GM23338 (cell line): ENCODE data around the gene DST. TPM values are rescaled to one million over a fixed set of nuclear protein-coding genes. Genes with fewer than 3 reads are reported as not detected.

ENCODE experiments used
- ATAC-seq: fragments of 200-7000 bp; cut with Tn5 transposase; 3 replicates; pipeline ENCODE4 v1.9.1; 2020
- DNase-seq: peaks from one replicate; pipeline ENCODE4 v3.0.0-alpha.2; 2015; ENCODE audit warnings: low spot score
- H2AFZ ChIP-seq: fragments of 200-600 bp; sonication (generic); 2 replicates; pipeline ENCODE4 v1.8.0; 2016; ENCODE audit warnings: antibody characterized with exemption, mild to moderate bottlenecking, moderate library complexity
- H3F3A ChIP-seq: fragments of 200-600 bp; sonication (generic); replicated peaks from 2 replicates; pipeline ENCODE4 v1.8.0; 2017; ENCODE audit warnings: antibody characterized with exemption, mixed run types, low read depth
- H3K27ac ChIP-seq: fragments of 200-600 bp; sonication (generic); 2 replicates; pipeline ENCODE4 v1.6.1; 2016; ENCODE audit warnings: low read depth
- H3K27me3 ChIP-seq: fragments of 200-600 bp; sonication (generic); 2 replicates; pipeline ENCODE4 v1.8.0; 2016; ENCODE audit warnings: mild to moderate bottlenecking, mixed run types, moderate library complexity; ENCODE audit not compliant: insufficient read depth
- H3K36me3 ChIP-seq: fragments of 200-600 bp; sonication (generic); 2 replicates; pipeline ENCODE4 v1.8.0; 2016; ENCODE audit warnings: mild to moderate bottlenecking; ENCODE audit not compliant: insufficient read depth
- H3K4me1 ChIP-seq: fragments of 200-600 bp; sonication (generic); 2 replicates; pipeline ENCODE4 v1.8.0; 2016; ENCODE audit warnings: mild to moderate bottlenecking, moderate library complexity; ENCODE audit not compliant: insufficient read depth
- H3K4me2 ChIP-seq: fragments of 200-600 bp; sonication (generic); 2 replicates; pipeline ENCODE4 v1.7.1; 2017; ENCODE audit warnings: mixed run types
- H3K4me3 ChIP-seq: fragments of 200-600 bp; sonication (generic); 2 replicates; pipeline ENCODE4 v1.6.1; 2016; ENCODE audit warnings: mixed run types
- H3K79me2 ChIP-seq: fragments of 200-600 bp; sonication (generic); replicated peaks from 2 replicates; pipeline ENCODE4 v1.8.0; 2017; ENCODE audit warnings: mild to moderate bottlenecking; ENCODE audit not compliant: insufficient read depth
- H3K9me2 ChIP-seq: fragments of 200-600 bp; sonication (generic); 2 replicates; pipeline ENCODE4 v1.8.0; 2017; ENCODE audit not compliant: insufficient read depth
- H4K20me1 ChIP-seq: fragments of 200-600 bp; sonication (generic); replicated peaks from 2 replicates; pipeline ENCODE4 v1.8.0; 2017; ENCODE audit warnings: mild to moderate bottlenecking; ENCODE audit not compliant: insufficient read depth
- H3K27ac Mint-ChIP-seq: 2 replicates; pipeline ENCODE4 v1.8.0; 2020; ENCODE audit warnings: inconsistent platforms, mild to moderate bottlenecking, moderate library complexity, mixed read lengths
- H3K27me3 Mint-ChIP-seq: 3 replicates; pipeline ENCODE4 v1.8.0; 2022; ENCODE audit warnings: low read depth, mild to moderate bottlenecking, moderate library complexity, mixed read lengths, inconsistent platforms; ENCODE audit not compliant: insufficient read depth, poor library complexity
- H3K36me3 Mint-ChIP-seq: 3 replicates; pipeline ENCODE4 v1.8.0; 2021; ENCODE audit warnings: low read depth, mild to moderate bottlenecking, inconsistent platforms, moderate library complexity, mixed read lengths
- H3K4me1 Mint-ChIP-seq: 3 replicates; pipeline ENCODE4 v1.8.0; 2020; ENCODE audit warnings: mild to moderate bottlenecking, inconsistent platforms, mixed read lengths
- H3K4me3 Mint-ChIP-seq: 3 replicates; pipeline ENCODE4 v1.8.0; 2021; ENCODE audit warnings: moderate library complexity, mild to moderate bottlenecking, inconsistent platforms, mixed read lengths
- H3K9me3 Mint-ChIP-seq: 3 replicates; pipeline ENCODE4 v1.8.0; 2020; ENCODE audit warnings: moderate library complexity, mild to moderate bottlenecking, inconsistent platforms, mixed read lengths
- CREB1 ChIP-seq: fragments of 250-450 bp; sonication (Bioruptor Pico); IDR thresholded peaks from 2 replicates; pipeline ENCODE4 v1.5.0; 2020; ENCODE audit warnings: low read depth, mild to moderate bottlenecking, moderate library complexity
- EZH2 ChIP-seq: fragments of 200-600 bp; sonication (generic); IDR thresholded peaks from one replicate; pipeline ENCODE4 v1.8.0; 2017; ENCODE audit warnings: antibody characterized with exemption, mild to moderate bottlenecking, low read depth; ENCODE audit not compliant: unreplicated experiment
- JUNB ChIP-seq: IDR thresholded peaks from one replicate; pipeline ENCODE4 v1.6.1; 2016; ENCODE audit warnings: antibody characterized with exemption; ENCODE audit not compliant: unreplicated experiment
- NANOG ChIP-seq: IDR thresholded peaks from 2 replicates; pipeline ENCODE4 v1.6.1; 2016; ENCODE audit warnings: antibody characterized with exemption, borderline replicate concordance
- POLR2AphosphoS5 ChIP-seq: IDR thresholded peaks from 2 replicates; pipeline ENCODE4 v1.6.1; 2016; ENCODE audit warnings: antibody characterized with exemption, low read depth
- ZNF331 ChIP-seq: fragments of 250-450 bp; sonication (Bioruptor Pico); IDR thresholded peaks from 2 replicates; pipeline ENCODE4 v1.5.0; 2020; ENCODE audit warnings: low read depth, mild to moderate bottlenecking, moderate library complexity
- polyA plus RNA-seq: library from polyadenylated mRNA; unstranded; fragments of >200 nt; fragmentation: Nextera tagmentation; extraction: Ambion mirVana; gene quantifications from 2 replicates; pipeline ENCODE4 v1.2.1, GENCODE V29; 2016
- total RNA-seq: library from RNA; depleted of rRNA; stranded (reverse); fragments of >200 nt; shearing (Covaris generic); gene quantifications from 2 replicates; pipeline ENCODE4 v1.2.3, GENCODE V29; 2014
- TF ChIP-seq, protein P1 (sequence below): IDR thresholded peaks from one replicate; pipeline ENCODE4 v1.6.1; 2018; ENCODE audit warnings: antibody characterized with exemption; ENCODE audit not compliant: unreplicated experiment
- TF ChIP-seq, protein P2 (sequence below): IDR thresholded peaks from 2 replicates; pipeline ENCODE4 v1.6.1; 2016; ENCODE audit warnings: antibody characterized with exemption
- TF ChIP-seq, protein P3 (sequence below): fragments of 250-450 bp; sonication (Bioruptor Pico); IDR thresholded peaks from 2 replicates; pipeline ENCODE4 v1.5.0; 2020; ENCODE audit warnings: mild to moderate bottlenecking, moderate library complexity

Gene DST
- total and polyA plus RNA-seq, 2 experiments from 2014 or later: 88.7 to 188 TPM

DNA sequence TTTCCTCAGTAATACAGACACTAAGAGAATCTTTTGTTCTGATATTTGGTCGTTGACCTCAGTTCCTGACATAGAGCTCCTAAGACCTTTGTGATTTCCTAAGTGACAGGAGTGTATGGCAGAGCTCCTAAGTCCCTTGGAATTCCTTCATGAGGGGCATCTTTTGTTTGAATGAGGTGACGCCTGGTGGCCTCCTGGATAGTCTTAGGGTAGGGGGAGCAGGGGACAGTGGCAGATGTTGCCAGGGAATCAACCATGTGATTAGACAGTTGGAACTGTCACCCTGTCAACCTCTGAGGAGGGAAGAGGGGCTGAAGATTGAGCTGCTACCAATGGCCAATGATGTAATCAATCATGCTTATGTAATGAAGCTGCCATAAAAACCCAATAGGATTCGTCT lies 67.0 kb downstream of the DST start:
- Mint-ChIP-seq H3K36me3 (peaks cover 24% of the 10 kb centered on the region), H3K4me3 (no peak overlapping the region), H3K27me3 (no peaks in the 10 kb centered on the region), H3K27ac (no peak overlapping the region), H3K4me1 (0 out of 3 replicates have a peak, but pooled peaks cover 2% of the 10 kb centered on the region), H3K9me3 (peaks cover 1% of the 10 kb centered on the region; the same call in 1 of the 3 replicates)
- no peaks in the 10 kb centered on the region for H3K27me3 ChIP-seq
- no peak overlapping the region for H3K27ac ChIP-seq
- TF ChIP-seq, protein P1, sequence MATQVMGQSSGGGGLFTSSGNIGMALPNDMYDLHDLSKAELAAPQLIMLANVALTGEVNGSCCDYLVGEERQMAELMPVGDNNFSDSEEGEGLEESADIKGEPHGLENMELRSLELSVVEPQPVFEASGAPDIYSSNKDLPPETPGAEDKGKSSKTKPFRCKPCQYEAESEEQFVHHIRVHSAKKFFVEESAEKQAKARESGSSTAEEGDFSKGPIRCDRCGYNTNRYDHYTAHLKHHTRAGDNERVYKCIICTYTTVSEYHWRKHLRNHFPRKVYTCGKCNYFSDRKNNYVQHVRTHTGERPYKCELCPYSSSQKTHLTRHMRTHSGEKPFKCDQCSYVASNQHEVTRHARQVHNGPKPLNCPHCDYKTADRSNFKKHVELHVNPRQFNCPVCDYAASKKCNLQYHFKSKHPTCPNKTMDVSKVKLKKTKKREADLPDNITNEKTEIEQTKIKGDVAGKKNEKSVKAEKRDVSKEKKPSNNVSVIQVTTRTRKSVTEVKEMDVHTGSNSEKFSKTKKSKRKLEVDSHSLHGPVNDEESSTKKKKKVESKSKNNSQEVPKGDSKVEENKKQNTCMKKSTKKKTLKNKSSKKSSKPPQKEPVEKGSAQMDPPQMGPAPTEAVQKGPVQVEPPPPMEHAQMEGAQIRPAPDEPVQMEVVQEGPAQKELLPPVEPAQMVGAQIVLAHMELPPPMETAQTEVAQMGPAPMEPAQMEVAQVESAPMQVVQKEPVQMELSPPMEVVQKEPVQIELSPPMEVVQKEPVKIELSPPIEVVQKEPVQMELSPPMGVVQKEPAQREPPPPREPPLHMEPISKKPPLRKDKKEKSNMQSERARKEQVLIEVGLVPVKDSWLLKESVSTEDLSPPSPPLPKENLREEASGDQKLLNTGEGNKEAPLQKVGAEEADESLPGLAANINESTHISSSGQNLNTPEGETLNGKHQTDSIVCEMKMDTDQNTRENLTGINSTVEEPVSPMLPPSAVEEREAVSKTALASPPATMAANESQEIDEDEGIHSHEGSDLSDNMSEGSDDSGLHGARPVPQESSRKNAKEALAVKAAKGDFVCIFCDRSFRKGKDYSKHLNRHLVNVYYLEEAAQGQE: no peak
- TF ChIP-seq JUNB: no peak
- TF ChIP-seq EZH2: no peak
- no peak for TF ChIP-seq ZNF331 (CRISPR knock-in tag)
- TF ChIP-seq NANOG: no peak
- TF ChIP-seq, protein P2, sequence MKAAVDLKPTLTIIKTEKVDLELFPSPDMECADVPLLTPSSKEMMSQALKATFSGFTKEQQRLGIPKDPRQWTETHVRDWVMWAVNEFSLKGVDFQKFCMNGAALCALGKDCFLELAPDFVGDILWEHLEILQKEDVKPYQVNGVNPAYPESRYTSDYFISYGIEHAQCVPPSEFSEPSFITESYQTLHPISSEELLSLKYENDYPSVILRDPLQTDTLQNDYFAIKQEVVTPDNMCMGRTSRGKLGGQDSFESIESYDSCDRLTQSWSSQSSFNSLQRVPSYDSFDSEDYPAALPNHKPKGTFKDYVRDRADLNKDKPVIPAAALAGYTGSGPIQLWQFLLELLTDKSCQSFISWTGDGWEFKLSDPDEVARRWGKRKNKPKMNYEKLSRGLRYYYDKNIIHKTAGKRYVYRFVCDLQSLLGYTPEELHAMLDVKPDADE: no peak
- no peak for TF ChIP-seq CREB1 (CRISPR knock-in tag)
- no peak for TF ChIP-seq POLR2AphosphoS5
- TF ChIP-seq, protein P3, sequence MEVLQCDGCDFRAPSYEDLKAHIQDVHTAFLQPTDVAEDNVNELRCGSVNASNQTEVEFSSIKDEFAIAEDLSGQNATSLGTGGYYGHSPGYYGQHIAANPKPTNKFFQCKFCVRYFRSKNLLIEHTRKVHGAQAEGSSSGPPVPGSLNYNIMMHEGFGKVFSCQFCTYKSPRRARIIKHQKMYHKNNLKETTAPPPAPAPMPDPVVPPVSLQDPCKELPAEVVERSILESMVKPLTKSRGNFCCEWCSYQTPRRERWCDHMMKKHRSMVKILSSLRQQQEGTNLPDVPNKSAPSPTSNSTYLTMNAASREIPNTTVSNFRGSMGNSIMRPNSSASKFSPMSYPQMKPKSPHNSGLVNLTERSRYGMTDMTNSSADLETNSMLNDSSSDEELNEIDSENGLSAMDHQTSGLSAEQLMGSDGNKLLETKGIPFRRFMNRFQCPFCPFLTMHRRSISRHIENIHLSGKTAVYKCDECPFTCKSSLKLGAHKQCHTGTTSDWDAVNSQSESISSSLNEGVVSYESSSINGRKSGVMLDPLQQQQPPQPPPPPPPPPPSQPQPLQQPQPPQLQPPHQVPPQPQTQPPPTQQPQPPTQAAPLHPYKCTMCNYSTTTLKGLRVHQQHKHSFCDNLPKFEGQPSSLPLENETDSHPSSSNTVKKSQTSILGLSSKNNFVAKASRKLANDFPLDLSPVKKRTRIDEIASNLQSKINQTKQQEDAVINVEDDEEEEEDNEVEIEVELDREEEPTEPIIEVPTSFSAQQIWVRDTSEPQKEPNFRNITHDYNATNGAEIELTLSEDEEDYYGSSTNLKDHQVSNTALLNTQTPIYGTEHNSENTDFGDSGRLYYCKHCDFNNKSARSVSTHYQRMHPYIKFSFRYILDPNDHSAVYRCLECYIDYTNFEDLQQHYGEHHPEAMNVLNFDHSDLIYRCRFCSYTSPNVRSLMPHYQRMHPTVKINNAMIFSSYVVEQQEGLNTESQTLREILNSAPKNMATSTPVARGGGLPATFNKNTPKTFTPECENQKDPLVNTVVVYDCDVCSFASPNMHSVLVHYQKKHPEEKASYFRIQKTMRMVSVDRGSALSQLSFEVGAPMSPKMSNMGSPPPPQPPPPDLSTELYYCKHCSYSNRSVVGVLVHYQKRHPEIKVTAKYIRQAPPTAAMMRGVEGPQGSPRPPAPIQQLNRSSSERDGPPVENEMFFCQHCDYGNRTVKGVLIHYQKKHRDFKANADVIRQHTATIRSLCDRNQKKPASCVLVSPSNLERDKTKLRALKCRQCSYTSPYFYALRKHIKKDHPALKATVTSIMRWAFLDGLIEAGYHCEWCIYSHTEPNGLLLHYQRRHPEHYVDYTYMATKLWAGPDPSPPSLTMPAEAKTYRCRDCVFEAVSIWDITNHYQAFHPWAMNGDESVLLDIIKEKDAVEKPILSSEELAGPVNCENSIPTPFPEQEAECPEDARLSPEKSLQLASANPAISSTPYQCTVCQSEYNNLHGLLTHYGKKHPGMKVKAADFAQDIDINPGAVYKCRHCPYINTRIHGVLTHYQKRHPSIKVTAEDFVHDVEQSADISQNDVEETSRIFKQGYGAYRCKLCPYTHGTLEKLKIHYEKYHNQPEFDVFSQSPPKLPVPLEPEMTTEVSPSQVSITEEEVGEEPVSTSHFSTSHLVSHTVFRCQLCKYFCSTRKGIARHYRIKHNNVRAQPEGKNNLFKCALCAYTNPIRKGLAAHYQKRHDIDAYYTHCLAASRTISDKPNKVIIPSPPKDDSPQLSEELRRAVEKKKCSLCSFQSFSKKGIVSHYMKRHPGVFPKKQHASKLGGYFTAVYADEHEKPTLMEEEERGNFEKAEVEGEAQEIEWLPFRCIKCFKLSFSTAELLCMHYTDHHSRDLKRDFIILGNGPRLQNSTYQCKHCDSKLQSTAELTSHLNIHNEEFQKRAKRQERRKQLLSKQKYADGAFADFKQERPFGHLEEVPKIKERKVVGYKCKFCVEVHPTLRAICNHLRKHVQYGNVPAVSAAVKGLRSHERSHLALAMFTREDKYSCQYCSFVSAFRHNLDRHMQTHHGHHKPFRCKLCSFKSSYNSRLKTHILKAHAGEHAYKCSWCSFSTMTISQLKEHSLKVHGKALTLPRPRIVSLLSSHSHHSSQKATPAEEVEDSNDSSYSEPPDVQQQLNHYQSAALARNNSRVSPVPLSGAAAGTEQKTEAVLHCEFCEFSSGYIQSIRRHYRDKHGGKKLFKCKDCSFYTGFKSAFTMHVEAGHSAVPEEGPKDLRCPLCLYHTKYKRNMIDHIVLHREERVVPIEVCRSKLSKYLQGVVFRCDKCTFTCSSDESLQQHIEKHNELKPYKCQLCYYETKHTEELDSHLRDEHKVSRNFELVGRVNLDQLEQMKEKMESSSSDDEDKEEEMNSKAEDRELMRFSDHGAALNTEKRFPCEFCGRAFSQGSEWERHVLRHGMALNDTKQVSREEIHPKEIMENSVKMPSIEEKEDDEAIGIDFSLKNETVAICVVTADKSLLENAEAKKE (CRISPR knock-in tag): no peak
- no peak overlapping the region for H2AFZ ChIP-seq
- H3K4me2 ChIP-seq: no peak overlapping the region
- no peaks in the 10 kb centered on the region for H3F3A ChIP-seq
- no peak for ATAC-seq
- no peak for DNase-seq
- H3K36me3 ChIP-seq: no peaks in the 10 kb centered on the region; the same call in 1 of the 2 replicates
- no peaks in the 10 kb centered on the region for H3K9me2 ChIP-seq
- H3K4me3 ChIP-seq: no peak overlapping the region
- H3K4me1 ChIP-seq: no peaks in the 10 kb centered on the region
- H3K79me2 ChIP-seq: no peaks in the 10 kb centered on the region
- no peaks in the 10 kb centered on the region for H4K20me1 ChIP-seq
